GM19467 (cell line): ENCODE measurements around the gene OR11H7.
"Not testable (repeated sequence)": the region's sequence is repeated elsewhere in the genome, so short reads cannot be mapped to it uniquely, and the experiment has no call there.

Source experiments
- ATAC-seq: cut with Tn5 transposase; IDR thresholded peaks from one replicate; pipeline ENCODE4 v1.9.1; 2021; ENCODE audit warnings: mild to moderate bottlenecking, moderate library complexity; ENCODE audit not compliant: unreplicated experiment

Gene OR11H7

GRCh38 chr14:20228681-20229080 is at the start of gene OR11H7:
Gene OR11H7, plus strand, starts transcription at chr14:20228981.
- no peak for ATAC-seq

- no peak for ATAC-seq
These were observed 49.6 kb upstream of the OR11H7 start for GRCh38 chr14:20179218-20179617.

GRCh38 chr14:20179880-20180279 is 48.9 kb upstream of the OR11H7 start:
- ATAC-seq: no peak

GRCh38 chr14:20180486-20180885 is 48.3 kb upstream of the OR11H7 start:
- no peak for ATAC-seq

GRCh38 chr14:20184181-20184580 is 44.6 kb upstream of the OR11H7 start:
- no peak for ATAC-seq

- no peak for ATAC-seq
These were observed 38.2 kb upstream of the OR11H7 start, which contains the start of gene OR11G2 for GRCh38 chr14:20190596-20190995. Gene OR11G2, plus strand, starts transcription at chr14:20190896. Its CDS starts 6,542 bp downstream, at chr14:20197438.

GRCh38 chr14:20191396-20191795 is 37.4 kb upstream of the OR11H7 start:
- no peak for ATAC-seq

GRCh38 chr14:20194101-20194500 is 34.7 kb upstream of the OR11H7 start:
- ATAC-seq: no peak

GRCh38 chr14:20195170-20195569 is 33.6 kb upstream of the OR11H7 start:
- ATAC-seq: not testable (repeated sequence)

GRCh38 chr14:20195911-20196310 is 32.9 kb upstream of the OR11H7 start:
- no peak for ATAC-seq

GRCh38 chr14:20197459-20197858 is 31.3 kb upstream of the OR11H7 start:
- no peak for ATAC-seq

GRCh38 chr14:20198991-20199390 is 29.8 kb upstream of the OR11H7 start:
- ATAC-seq: no peak

GRCh38 chr14:20204721-20205120 is 24.1 kb upstream of the OR11H7 start:
- ATAC-seq: no peak

GRCh38 chr14:20209595-20209994 is 19.2 kb upstream of the OR11H7 start:
- no peak for ATAC-seq

- not testable (repeated sequence) for ATAC-seq
These were observed 16.4 kb upstream of the OR11H7 start for GRCh38 chr14:20212406-20212805.

GRCh38 chr14:20215196-20215595 is 13.6 kb upstream of the OR11H7 start:
- no peak for ATAC-seq

- no peak for ATAC-seq
These were observed 9.7 kb upstream of the OR11H7 start for GRCh38 chr14:20219033-20219432.

GRCh38 chr14:20223410-20223809 is 5.4 kb upstream of the OR11H7 start, which contains the start of gene OR11H6:
Gene OR11H6, plus strand, starts transcription at chr14:20223710. Its CDS starts 0 bp downstream, at chr14:20223710.
- no peak for ATAC-seq

- not testable (repeated sequence) for ATAC-seq
These were observed 6.6 kb downstream of the OR11H7 start for GRCh38 chr14:20235415-20235814.

GRCh38 chr14:20247646-20248246 is 19.0 kb downstream of the OR11H7 start:
- no peak for ATAC-seq

- ATAC-seq: no peak
These were observed 33.9 kb downstream of the OR11H7 start for GRCh38 chr14:20262642-20263128.

- not testable (repeated sequence) for ATAC-seq
These were observed 35.6 kb downstream of the OR11H7 start for GRCh38 chr14:20264361-20264760.

- ATAC-seq: no peak
These were observed 45.3 kb downstream of the OR11H7 start for GRCh38 chr14:20274062-20274461.
